NCI-H2107 (cell line): ENCODE results near the gene EXOSC10.
"Not testable (repeated sequence)": the region's sequence is repeated elsewhere in the genome, so short reads cannot be mapped to it uniquely, and the experiment has no call there.

ENCODE experiments used
- DNase-seq: peaks from one replicate; lab custom pipeline; 2025; lab: John Stamatoyannopoulos, UW

EXOSC10 gene

DNA sequence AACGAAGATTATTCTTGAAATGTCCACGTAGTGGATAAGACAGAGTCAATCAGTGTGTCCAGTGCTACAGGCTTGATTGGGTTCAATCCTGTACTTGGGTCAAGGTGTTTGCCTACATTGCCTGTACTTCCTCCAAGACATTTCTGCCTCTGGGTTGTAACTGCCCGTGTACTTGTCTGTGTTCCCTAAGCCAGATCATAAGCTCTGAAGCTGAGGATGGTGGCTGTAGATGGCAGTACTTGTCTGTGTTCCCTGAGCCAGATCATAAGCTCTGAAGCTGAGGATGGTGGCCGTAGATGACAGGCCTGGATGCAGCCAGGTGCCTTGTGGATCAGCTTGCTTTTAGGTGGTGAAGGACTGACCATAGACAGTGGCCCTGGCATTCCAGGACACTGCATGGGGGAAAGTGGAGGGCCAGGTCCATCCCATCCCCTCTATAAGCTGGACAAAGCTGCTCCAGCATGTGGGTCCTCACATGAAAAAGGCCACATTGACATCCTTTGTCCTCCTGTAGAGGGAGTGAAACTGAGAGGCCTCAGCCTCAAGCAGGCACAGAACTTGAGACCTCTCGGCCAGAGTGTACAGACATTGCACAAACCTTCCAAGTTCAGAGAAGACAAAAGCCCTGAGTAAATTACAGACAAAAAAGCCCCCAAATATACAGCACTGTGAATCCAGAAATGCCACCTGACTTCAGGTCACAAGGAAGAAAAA lies 37.9 kb downstream of the EXOSC10 start:
- no peak for DNase-seq

DNA sequence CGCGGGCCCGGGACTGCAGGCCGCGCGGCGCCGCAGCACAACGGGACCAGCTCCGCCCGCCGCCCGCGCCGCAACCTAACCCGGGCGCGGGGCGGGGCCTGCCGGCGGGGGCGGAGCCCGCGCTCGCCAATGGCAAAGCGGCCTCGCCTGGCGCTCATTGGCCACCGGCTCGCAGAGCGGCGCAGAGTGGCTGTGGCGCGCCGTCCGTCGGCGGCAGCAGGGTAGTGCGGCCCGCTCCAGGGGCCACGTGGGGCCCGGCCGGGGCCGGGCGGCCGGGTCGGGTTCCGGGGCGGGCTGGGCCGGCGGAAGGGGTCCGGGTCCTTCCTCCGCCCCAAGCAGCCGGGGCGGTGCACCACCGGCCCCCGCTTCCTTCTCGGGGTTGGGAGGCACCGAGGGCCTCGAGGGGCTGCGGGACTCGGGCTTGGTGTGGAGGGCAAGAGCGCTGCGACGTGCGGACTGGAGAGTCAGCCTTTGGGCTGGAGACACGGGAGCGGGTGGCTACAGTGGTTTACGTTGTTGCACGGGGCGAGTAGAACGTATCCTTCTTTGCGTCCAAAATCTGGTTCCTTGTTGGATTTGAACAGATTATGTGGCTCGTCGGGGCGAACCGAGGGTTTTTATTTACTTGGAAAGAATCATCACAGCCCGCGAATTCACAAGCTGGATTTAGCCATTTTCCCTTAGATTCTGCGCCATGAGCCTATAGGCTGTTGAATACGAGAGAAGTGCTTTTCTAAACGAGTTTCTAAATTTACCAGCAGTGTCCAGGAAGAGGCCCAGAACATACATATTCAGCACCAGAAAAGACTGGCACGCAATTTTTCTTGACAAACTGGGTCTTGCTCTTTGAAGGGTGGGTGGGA lies 39.5 kb downstream of the EXOSC10 start, which contains the start of gene SRM:
TSS of gene SRM (minus strand) at position 51 of the 863 bp plus-strand sequence. CDS start 75 bp downstream, outside the sequence.
- peak; percentile 84 for DNase-seq

DNA sequence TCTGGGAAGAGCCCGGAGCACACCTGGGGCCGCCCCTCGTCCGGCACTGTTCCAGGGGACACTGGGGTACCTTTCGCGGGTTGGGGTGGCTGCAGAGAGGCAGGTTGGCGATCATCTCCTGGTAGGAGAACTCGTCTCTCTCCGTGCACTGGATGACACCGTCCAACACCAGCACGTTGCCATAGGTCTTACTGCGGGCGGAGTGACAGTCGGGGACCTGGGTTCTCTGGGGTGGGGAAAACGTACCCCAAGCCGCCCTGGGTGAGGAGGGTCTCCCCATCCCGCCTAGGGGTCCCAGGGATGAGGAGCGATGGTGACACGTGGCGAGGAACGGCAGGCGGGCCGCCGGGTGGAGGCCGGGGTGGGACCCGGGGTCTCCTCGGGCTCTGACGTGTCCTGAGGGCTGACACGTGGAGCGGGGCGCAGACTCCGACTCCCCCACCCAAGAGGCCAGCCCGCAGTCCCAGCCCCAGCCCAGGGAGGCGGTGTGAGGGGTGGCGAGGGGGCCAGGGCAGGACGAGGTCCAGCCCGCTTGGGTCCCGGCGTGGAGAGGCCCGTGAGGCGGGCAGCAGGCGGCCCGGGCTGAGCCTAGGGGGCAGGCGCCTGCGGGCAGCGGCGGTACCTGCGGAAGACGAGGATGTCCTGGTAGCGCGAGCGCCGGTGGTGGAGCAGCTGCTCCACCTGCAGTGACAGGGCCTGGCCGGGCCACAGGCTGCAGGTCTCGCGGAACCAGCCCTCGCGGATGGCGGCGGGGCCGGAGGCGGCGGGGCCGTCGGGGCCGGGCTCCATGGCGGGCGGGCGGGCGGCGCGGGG lies 40.3 kb downstream of the EXOSC10 start:
- DNase-seq = no peak

DNA sequence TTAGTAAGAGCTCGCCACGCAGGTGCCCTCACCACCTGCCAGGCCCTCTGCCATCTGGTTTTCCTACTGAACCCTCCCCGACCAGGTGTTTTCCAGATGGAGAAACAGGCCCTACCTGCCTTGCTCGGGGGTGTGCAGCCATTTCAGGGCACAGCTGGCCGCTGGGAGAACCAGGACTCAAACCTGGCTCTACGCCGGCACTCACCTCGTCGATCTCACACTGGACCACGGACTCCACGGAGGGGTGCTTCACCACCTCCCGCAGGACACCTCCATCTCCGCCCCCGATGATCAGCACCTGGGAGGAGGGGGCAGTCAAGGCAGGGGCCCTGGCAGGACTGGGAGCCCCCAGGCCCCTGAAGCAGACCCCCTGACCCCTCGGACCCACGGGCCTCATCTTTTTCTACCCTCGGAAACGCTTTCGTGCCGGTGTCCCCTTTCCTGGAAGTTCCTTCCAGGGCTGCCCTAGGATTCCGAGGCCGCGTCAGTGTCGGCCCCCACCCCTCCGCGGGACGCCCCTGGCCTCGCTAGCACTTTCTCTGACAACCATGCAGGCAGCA lies 41.0 kb downstream of the EXOSC10 start:
- DNase-seq = peak; percentile 63

DNA sequence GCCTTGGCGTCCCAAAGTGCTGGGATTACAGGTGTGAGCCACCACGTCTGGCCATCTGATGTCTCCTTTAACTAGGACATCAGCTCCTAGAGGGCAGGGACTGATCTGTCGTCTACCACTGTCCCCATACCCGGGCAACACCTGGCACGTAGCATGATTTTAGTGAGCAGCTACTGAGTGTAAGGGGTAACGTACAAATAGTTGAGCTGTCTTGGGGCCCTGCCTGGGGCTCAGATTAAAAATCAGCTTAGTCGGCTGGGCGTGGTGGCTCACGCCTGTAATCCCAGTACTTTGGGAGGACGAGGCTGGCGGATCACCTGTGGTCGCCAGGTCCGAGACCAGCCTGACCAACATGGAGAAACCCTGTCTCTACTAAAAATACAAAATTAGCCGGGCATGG lies 41.6 kb downstream of the EXOSC10 start:
- DNase-seq = no peak

DNA sequence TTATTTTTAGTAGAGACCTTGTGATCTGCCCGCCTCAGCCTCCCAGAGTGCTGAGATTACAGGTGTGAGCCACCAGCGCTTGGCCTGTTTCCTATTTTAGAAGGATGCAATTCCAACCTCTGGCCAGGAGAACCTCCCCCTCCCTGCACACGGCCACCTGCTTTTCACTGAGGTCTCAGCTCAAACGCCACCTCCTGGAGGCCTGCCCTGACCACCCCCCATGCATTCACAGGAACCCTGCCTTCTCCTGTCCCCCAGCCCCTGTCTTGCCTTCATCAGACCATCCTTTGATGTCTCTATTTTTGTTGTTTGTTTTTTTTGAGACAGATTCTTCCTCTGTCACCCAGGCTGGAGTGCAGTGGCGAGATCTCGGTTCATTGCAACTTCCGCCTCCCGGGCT lies 42.2 kb downstream of the EXOSC10 start:
- DNase-seq = no peak

DNA sequence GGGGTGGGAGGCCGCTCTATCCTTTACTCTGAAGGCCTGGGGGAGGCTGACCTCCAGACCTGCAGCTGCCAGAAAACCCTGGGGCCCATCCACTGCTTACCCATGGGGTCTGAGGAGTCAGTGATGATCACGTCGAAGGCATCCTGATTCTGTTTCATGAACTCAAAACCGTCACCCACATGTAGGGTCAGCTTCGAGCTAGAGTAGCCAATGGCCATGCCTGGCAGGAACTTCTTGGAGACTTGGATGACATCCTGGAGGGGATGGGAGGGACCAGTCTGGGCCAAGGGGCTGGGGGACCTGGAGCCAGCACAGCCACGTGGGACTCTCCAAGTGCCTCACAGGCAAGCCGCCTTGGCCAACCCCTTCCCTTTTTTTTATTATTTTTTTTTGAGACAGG lies 43.2 kb downstream of the EXOSC10 start:
- DNase-seq = no peak

DNA sequence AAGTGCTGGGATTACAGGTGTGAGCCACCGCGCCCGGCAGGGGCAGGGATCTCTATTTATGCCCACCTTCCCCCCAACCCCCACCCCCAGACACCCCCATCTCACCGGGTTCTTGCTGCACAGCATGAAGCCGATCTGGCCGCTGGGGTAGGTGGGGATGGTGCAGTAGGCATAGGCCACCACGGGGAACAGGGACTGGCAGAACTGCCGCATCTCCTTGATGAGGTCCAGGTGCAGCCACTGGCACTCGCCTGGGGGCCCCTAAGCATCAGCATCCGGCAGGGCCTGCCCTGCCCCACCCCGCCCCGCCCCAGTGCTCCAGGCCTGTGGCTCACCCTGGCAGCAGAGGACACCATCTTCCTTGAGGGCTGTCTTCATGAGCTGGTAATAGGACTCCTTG lies 44.0 kb downstream of the EXOSC10 start:
- DNase-seq = no peak

DNA sequence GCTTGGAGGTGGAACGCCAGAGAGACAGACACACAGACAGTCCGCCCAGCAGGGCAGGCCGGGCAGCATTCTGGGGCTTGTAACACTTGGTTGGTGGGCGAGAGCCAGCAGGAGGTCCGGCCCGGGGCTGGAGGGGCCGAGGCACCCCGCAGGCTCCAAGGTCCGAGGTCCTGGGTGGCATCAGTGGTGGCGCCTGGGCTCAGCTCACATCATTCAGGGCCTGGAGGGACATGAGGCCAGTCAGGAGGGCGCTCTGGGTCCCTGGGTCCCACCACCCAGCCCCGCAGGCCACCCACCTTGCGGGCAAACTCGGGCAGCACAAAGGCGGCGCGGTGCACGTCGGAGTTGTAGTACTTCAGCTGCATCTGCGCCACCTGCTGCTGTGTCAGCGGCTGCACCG lies 45.0 kb downstream of the EXOSC10 start:
- DNase-seq = no peak

DNA sequence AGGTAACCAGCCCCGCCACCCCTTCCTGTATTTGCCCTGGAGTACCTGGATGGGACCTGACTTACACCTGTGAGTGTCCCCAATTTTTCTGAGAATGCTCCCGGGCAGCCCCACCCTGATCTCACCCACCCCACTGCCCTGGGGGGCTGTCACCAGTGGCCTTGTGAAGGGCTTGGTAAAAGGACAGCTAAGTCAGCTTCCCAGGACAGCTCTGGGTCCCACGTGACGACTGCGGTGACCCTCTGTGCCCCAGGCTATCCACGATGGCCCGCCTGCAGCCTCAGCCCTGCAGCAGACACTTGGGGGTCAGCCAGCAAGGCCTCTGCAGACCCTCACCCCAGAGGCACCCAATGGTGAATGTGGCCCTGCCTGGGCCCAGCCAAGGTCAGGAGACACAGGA lies 45.5 kb downstream of the EXOSC10 start:
- no peak for DNase-seq

DNA sequence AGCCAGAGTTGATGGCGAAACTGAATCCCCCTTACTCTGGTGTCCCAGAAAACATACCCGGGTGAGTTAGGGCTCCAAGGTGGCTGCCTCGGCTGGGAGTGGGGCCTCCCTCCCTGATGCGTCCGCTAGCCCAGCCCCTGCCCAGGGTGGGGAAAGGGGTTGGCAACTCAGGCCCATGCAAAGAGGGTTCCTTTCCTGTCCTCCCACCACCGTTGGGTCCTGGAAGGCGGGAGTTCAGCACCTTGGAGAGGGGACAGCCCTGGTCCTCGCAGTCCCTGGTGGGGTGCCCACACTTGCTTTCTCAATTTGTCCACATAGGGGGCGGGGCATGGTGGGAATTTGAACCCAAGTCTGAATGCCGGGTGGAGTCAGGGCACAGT lies 45.9 kb downstream of the EXOSC10 start:
- DNase-seq = no peak

DNA sequence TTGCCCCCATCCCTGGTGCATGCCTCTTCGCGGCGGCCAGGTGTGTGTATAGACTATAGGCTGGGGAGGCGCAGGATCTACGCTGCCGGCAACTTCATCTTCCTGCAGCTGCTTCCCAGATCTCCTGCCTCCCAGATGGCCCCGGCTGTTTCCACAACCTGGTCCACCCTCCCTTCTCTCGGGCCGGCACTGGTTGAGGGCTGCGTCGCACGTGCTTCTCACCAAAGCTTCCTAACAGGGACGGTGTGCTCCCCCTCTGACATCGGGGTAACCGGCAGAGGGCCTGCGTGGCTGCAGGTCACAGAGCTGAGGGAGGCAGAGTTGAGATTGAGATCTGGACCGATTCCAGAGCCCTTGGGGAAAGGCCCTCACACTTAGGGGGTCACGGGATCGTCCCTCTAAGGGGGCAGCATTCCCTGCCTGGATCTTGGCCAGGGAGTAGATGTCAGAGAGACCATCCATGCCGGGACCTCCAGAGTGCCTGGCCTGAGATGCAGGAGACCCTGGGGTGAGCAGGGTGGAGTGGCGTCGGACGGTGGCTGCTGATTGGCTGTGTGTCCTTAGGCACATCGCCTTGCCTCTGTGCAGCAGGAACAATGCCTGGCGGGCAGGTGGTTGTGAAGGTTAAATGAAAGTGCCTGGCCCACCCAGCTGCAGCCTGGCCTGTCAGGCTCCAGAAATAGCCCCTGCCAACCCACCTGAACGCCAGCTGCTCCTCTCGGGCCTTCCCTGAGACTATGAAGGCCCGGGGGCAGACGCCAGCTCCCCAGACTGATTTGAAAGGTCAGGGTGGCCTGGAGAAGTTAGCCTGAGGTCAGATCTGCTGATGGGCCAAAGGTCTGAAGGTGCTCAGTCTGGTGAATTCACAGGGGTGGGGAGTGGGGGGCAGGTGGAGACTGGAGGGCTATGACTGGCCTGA lies 46.6 kb downstream of the EXOSC10 start:
- DNase-seq = peak; percentile 51

DNA sequence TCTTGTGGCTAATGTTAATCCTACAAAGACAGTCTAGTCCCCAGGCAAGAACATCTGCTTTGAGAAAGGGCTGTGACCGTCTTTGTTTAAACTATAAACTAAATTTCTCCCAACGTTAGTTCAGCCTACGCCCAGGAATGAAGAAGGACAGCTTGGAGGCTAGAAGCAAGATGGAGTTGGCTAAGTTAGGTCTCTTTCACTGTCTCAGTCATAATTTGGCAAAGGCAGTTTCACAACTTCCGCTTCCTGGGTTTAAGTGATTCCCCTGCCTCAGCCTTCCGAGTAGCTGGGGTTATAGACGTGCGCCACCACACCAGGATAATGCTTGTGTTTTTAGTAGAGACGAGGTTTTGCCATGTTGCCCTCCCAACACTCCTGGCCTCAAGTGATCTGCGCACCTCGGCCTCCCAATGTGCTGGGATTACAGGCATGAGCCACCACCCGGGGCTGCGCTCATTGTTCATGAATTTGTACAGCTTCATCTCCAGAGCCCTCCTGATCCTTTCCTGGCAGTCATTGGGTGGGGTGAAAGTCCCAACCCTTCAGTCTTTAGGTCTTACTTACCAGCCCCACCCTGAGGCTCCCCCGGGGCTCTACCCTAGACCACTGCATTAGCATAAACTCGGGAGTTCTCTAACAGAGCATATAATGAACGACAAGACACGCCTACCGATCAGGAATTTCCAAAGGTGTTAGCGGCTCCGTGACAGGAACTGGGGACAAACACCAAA lies 47.7 kb downstream of the EXOSC10 start:
- DNase-seq = no peak

DNA sequence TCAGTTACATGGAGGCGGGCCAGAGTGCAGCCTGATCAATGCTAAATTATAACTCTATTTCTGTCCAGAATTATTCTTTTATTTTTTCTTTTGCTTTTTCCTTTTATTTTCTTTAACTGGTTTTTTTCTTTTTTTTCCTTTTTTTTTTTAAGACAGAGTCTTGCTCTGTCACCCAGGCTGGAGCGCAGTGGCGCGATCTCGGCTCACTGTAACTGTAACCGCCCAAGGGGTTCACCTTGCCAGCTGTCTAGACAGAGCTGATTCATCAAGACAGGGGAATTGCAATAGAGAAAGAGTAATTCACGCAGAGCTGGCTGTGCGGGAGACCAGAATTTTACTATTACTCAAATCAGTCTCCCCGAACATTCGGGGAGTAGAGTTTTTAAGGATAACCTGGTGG lies 48.5 kb downstream of the EXOSC10 start:
- DNase-seq = not testable (repeated sequence)

DNA sequence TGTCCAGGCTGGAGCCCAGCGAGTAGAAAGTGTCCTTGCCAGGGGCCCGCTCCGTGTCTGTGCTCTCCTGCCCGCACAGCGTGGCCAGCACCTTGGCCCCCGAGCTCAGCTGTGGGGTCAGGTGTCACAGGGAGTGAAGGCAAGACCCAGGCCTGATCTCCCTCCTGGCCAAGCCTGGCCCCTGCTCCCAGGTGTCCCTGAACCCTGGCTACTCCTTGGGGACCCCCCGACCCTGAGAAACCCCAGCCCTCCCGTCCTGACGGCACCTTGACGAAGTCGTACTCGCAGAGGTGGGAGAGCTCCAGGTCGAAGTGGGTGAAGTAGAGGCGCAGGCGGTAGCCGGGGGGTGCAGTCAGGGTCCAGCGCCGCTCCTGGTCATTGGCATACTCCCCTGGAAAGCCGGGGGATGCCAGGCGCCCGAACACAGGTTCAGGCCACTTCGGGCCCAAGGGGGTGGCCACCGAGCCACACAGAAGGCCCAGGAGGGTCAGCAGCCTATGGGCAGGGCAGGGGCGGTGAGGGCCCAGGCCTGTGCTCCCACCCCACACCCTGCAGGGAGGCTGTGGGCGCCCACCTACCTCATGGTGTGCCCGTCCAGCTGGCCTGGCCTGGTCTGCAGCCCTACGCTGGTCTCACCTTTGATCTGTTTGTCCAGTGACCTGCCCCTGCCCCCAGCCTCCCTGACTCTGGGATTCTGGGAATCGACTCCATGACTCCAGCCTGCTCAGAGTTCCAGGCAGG lies 52.9 kb downstream of the EXOSC10 start, which contains the start of gene MASP2:
TSS of gene MASP2 (minus strand) at position 615 of the 741 bp plus-strand sequence. CDS start at position 583, 32 bp downstream.
- DNase-seq = no peak

DNA sequence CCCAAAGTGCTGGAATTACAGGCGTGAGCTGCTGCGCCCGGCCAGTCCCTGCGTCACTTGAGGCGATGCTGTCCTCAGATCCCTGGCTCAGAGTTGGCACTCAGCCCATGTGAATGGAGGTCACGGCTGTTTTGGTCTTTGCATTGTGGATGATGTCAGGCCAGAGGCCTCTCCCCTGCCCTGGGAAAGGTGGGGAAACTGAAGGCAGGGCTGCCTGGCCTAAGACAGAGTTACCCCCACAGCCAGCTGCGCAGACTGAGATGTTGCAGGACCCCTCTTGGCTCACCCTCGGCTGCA lies 53.5 kb downstream of the EXOSC10 start:
- DNase-seq = no peak

DNA sequence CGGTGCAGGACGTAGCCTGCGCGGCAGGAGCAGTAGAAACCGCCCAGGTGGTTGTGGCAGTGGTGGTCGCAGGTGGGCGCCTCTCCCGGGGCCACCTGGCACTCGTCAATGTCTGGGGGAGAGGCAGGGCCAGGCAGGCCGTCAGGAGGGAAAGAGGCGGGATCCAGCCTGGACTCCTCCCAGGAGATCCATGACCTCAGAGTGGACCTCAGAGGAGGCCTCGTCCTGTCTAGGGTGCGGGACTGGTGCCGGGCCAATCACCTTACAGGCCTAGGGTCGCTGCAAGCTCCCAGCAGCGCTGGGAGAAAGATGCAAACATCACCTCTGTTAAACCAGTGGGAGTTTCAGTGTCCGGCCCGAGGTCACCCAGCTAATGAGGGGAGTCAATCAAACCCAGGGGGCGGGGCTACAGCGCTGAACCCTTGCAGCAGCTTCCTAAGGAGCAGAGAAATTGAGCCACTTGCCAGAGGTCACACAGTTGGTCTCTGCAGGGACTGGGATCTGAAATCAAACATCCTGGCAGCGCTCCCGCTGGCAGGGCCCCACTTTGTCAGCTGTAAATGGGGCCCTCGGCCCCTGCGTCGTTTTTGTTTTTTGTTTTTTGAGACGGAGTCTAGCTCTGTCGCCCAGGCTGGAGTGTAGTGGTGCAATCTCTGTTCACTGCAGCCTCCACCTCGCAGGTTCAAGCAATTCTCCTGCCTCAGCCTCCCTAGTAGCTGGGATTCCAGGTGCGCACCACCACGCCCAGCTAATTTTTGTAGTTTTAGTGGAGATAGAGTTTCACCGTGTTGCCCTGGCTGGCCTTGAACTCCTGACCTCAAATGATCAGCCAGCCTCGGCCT lies 54.0 kb downstream of the EXOSC10 start:
- no peak for DNase-seq

DNA sequence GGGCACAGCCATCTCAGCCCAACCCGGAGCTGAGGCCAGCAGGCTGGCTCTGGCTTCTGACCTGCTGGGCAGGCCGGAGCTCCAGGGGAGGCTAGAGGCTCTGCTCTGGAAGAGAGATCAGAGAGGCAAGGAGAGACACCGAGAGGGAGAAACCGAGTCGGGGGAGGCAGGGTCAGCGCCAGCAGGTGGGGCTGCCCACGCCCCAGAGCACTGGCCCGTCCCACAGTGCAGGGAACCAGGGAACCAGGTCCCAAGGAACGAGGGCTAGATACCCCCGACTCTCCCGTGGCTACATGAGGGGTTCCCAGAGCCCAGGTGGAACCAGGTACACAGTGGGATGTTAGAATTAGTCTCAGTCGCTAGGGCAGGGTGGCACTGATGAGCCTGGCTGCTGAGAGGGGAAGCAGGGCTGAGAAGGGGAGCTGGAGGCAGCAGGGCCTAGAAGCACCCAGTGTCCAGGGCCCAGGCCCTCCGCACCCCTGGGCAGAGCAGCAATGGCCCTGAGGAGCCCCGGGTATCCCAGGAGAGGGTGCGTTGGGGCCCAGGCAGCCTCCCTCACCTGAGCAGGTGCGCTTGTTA lies 54.7 kb downstream of the EXOSC10 start:
- no peak for DNase-seq
